ENCODE measurements around the gene ATF5. TPM values are rescaled to one million over a fixed set of nuclear protein-coding genes. Genes with fewer than 3 reads are reported as not detected.

ATF5 gene
- polyA plus RNA-seq, 1 experiment: 6.3 TPM

GRCh38 chr19:49916839-49917733 is 11.9 kb upstream of the ATF5 start:
- DNase-seq (ENCODE audit: low read depth, low spot score): no peak
- no peak overlapping the region for H3K4me3 ChIP-seq (ENCODE audit: low read depth, low read length)
- no peak overlapping the region for H3K27ac ChIP-seq (ENCODE audit: low read depth, low read length)
- no peaks in the 10 kb centered on the region for H3K27me3 ChIP-seq (ENCODE audit: control insufficient read depth, insufficient read depth, low read length)
- no peak for TF ChIP-seq CTCF (IDR thresholded peaks at IDR 0.05; ENCODE audit: low read depth, low read length)
- H3K9me3 ChIP-seq (ENCODE audit: control insufficient read depth, insufficient read depth, low read length): no peaks in the 10 kb centered on the region; the same call in 1 of the 2 replicates
- ChIA-PET CTCF (no interaction called here), POLR2A (no interaction called here)

DNA sequence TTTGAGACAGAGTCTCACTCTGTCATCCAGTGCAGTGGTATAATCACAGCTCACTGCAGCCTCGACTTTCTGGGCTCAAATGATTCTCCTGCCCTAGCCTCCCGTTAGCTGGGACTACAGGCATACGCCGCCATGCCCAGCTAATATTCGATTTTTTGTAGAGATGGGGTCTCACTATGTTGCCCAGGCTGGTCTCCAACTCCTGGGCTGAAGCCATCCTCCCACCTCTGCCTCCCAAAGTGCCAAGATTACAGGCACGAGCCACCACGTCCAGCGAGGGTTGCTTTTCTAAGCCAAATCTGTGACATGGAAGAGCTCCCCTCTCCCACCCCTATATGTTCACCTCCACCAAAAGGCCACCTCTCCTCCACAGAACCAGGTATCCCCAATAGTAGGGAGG is 10.9 kb upstream of the ATF5 start:
- TF ChIP-seq CTCF (IDR thresholded peaks at IDR 0.05; ENCODE audit: low read depth, low read length): no peak
- Histone ChIP-seq H3K4me3 (ENCODE audit: low read depth, low read length) (no peak overlapping the region), H3K27me3 (ENCODE audit: control insufficient read depth, insufficient read depth, low read length) (no peaks in the 10 kb centered on the region), H3K9me3 (ENCODE audit: control insufficient read depth, insufficient read depth, low read length) (no peaks in the 10 kb centered on the region; the same call in 1 of the 2 replicates), H3K27ac (ENCODE audit: low read depth, low read length) (no peak overlapping the region)
- POLR2A ChIA-PET: no interaction called here
- DNase-seq (ENCODE audit: low read depth, low spot score): no peak
- CTCF ChIA-PET: no interaction called here

- Histone ChIP-seq H3K27me3 (ENCODE audit: control insufficient read depth, insufficient read depth, low read length) (no peaks in the 10 kb centered on the region), H3K27ac (ENCODE audit: low read depth, low read length) (no peak overlapping the region), H3K9me3 (ENCODE audit: control insufficient read depth, insufficient read depth, low read length) (no peaks in the 10 kb centered on the region; the same call in 1 of the 2 replicates), H3K4me3 (ENCODE audit: low read depth, low read length) (no peak overlapping the region)
- TF ChIP-seq CTCF (IDR thresholded peaks at IDR 0.05; ENCODE audit: low read depth, low read length): no peak
- ChIA-PET CTCF (no interaction called here), POLR2A (no interaction called here)
- DNase-seq (ENCODE audit: low read depth, low spot score): no peak
Observed at GRCh38 chr19:49920624-49921363, 8.2 kb upstream of the ATF5 start.

DNA sequence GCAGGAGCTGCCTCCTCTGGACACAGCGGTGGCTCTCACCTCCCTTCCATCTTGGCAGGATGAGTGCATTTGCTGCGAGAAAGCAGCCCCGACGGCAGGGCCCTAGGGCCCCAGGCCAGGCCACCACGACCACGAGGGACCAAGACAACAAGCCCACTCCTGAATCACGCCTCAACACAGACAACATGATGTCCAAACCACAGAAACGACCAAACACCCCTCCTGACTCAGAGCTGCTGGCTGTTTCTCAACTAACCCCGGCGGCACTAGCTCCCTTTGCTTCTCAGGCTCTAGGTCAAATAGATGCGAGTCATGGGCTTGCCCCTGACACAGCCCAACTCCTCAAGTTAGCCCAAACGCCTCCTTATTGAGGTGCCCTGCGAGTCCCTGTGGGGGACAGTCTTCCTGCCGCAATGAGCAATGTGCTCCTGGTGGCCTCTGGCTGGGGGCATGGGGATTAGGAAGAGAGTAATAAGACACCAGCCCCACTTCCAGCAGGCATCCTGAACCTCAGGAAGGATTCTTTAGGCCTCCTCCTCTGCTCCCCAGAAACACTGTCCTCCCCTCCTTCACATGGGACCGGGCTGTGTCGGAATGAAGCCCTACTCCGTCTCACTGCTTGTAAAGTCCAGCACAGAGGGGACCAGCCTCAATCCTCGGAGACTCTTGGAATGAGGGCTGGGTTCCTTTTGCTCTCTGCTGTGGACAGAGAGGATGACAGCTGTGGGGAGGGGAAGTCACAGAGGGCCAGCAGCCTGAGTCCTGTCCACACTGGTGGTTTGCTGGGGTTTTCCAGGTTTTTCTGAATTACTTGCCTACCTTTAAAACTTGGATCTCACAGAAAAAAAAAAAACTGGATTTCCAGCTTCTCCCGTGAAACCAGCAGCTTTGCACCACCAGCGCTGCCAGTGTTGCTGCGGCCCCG is 6.9 kb upstream of the ATF5 start:
- H3K27me3 ChIP-seq (ENCODE audit: control insufficient read depth, insufficient read depth, low read length): no peaks in the 10 kb centered on the region
- ChIA-PET POLR2A (no interaction called here), CTCF (no interaction called here)

More for the DNA sequence above, 6.9 kb upstream of the ATF5 start:
- Histone ChIP-seq H3K4me3 (ENCODE audit: low read depth, low read length) (no peak overlapping the region), H3K9me3 (ENCODE audit: control insufficient read depth, insufficient read depth, low read length) (no peaks in the 10 kb centered on the region; the same call in 1 of the 2 replicates), H3K27ac (ENCODE audit: low read depth, low read length) (peak overlapping the region; percentile 70)
- TF ChIP-seq CTCF (IDR thresholded peaks at IDR 0.05; ENCODE audit: low read depth, low read length): no peak
- DNase-seq (ENCODE audit: low read depth, low spot score): peak; percentile 29
